ENCODE results near the gene EHMT1. TPM values are rescaled to one million over a fixed set of nuclear protein-coding genes. Genes with fewer than 3 reads are reported as not detected.

Gene EHMT1
- total and polyA plus RNA-seq, 4 donors = 14.7 to 85.8 (median 51.0) TPM

DNA sequence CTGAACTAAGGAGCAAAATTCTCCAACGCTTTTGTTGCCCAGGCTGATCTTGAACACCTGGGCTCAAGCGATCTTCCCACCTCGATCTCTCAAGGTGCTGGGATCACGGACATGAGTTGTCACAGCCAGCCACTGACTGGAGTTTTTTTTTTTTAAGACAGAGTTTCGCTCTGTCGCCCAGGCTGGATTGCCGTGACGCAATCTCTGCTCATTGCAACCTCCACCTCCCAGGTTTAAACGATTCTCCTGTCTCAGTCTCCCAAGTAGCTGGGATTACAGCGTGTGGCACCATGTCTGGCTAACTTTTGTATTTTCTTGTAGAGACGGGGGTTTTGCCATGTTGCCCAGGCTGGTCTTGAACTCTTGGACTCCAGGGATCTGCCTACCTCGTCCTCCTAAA, 58.2 kb downstream of the EHMT1 start:
- Histone ChIP-seq H3K9me3 (ENCODE audit: control insufficient read depth, low read length) (no peaks in the 10 kb centered on the region), H3K27me3 (ENCODE audit: control insufficient read depth in 1 of 2, insufficient read depth in 2 of 2, low read length in 1 of 2) (no peaks in the 10 kb centered on the region), H3K27ac (ENCODE audit: low read depth in 1 of 2, low read length in 2 of 2) (no peak overlapping the region), H3K4me3 (ENCODE audit: low read length in 2 of 2) (no peak overlapping the region), H3K4me1 (ENCODE audit: control insufficient read depth in 1 of 2, insufficient read depth in 2 of 2, low read length in 2 of 2) (no peaks in the 10 kb centered on the region), H3K36me3 (ENCODE audit: control insufficient read depth in 1 of 2, insufficient read depth in 2 of 2, low read length in 1 of 2) (no peaks in the 10 kb centered on the region)
- DNase-seq = no peak
- 93 to 96% methylated on average over 12 of the region's 12 CpGs for WGBS, 2 donors
- intact Hi-C loops (cut with DNase I) = no loop called here
- ATAC-seq (ENCODE audit: low FRiP score) = no peak

- H3K27me3 ChIP-seq (ENCODE audit: control insufficient read depth in 1 of 2, insufficient read depth in 2 of 2, low read length in 1 of 2) = no peaks in the 10 kb centered on the region
- H3K4me3 ChIP-seq (ENCODE audit: low read length in 2 of 2) = no peak overlapping the region
- no peak overlapping the region for H3K27ac ChIP-seq (ENCODE audit: low read depth in 1 of 2, low read length in 2 of 2)
- 92 to 94% methylated on average over 12 of the region's 12 CpGs for WGBS, 2 donors
- H3K9me3 ChIP-seq (ENCODE audit: control insufficient read depth, low read length) = no peaks in the 10 kb centered on the region
- intact Hi-C loops (cut with DNase I) = no loop called here
- no peak for ATAC-seq (ENCODE audit: low FRiP score)
- DNase-seq = no peak
- no peaks in the 10 kb centered on the region for H3K36me3 ChIP-seq (ENCODE audit: control insufficient read depth in 1 of 2, insufficient read depth in 2 of 2, low read length in 1 of 2)
- no peaks in the 10 kb centered on the region for H3K4me1 ChIP-seq (ENCODE audit: control insufficient read depth in 1 of 2, insufficient read depth in 2 of 2, low read length in 2 of 2)
Observed at GRCh38 chr9:137678202-137678601, 59.4 kb downstream of the EHMT1 start.

DNA sequence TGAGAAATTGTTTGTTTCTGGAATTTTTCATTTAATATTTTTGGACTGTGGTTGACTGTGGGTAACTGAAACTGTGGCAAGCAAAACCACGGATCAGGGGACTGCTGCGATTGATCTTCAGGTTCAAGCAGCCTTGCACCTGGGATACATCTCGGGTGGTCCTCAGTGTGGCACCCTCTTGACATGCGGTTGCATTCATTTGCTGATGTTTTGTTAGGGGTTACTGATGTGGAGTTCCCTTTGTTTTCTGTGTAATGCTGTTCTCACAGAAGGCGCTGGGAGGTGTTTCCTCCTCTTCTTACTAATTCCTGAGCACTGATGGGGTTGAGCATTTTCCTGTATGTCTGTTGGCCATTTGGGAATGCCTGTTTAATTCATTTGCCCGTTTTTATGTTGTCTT, 60.4 kb downstream of the EHMT1 start:
- DNase-seq = no peak
- 73 to 76% methylated on average over 6 of the region's 6 CpGs for WGBS, 2 donors
- no peaks in the 10 kb centered on the region for H3K9me3 ChIP-seq (ENCODE audit: control insufficient read depth, low read length)
- no peaks in the 10 kb centered on the region for H3K4me1 ChIP-seq (ENCODE audit: control insufficient read depth in 1 of 2, insufficient read depth in 2 of 2, low read length in 2 of 2)
- H3K4me3 ChIP-seq (ENCODE audit: low read length in 2 of 2) = no peak overlapping the region
- no peaks in the 10 kb centered on the region for H3K27me3 ChIP-seq (ENCODE audit: control insufficient read depth in 1 of 2, insufficient read depth in 2 of 2, low read length in 1 of 2)
- H3K27ac ChIP-seq (ENCODE audit: low read depth in 1 of 2, low read length in 2 of 2) = no peak overlapping the region
- H3K36me3 ChIP-seq (ENCODE audit: control insufficient read depth in 1 of 2, insufficient read depth in 2 of 2, low read length in 1 of 2) = no peaks in the 10 kb centered on the region
- ATAC-seq (ENCODE audit: low FRiP score) = no peak
- intact Hi-C loops (cut with DNase I) = no loop called here

- WGBS, 2 donors = 92 to 94% methylated on average over 7 of the region's 7 CpGs
- H3K27ac ChIP-seq (ENCODE audit: low read depth in 1 of 2, low read length in 2 of 2) = no peak overlapping the region
- intact Hi-C loops (cut with DNase I) = no loop called here
- no peaks in the 10 kb centered on the region for H3K9me3 ChIP-seq (ENCODE audit: control insufficient read depth, low read length)
- DNase-seq (no peak), ATAC-seq (ENCODE audit: low FRiP score) (no peak)
- H3K27me3 ChIP-seq (ENCODE audit: control insufficient read depth in 1 of 2, insufficient read depth in 2 of 2, low read length in 1 of 2) = no peaks in the 10 kb centered on the region
- H3K4me3 ChIP-seq (ENCODE audit: low read length in 2 of 2) = no peak overlapping the region
- no peaks in the 10 kb centered on the region for H3K4me1 ChIP-seq (ENCODE audit: control insufficient read depth in 1 of 2, insufficient read depth in 2 of 2, low read length in 2 of 2)
- H3K36me3 ChIP-seq (ENCODE audit: control insufficient read depth in 1 of 2, insufficient read depth in 2 of 2, low read length in 1 of 2) = no peaks in the 10 kb centered on the region
Observed at GRCh38 chr9:137679695-137680305, 61.0 kb downstream of the EHMT1 start.

DNA sequence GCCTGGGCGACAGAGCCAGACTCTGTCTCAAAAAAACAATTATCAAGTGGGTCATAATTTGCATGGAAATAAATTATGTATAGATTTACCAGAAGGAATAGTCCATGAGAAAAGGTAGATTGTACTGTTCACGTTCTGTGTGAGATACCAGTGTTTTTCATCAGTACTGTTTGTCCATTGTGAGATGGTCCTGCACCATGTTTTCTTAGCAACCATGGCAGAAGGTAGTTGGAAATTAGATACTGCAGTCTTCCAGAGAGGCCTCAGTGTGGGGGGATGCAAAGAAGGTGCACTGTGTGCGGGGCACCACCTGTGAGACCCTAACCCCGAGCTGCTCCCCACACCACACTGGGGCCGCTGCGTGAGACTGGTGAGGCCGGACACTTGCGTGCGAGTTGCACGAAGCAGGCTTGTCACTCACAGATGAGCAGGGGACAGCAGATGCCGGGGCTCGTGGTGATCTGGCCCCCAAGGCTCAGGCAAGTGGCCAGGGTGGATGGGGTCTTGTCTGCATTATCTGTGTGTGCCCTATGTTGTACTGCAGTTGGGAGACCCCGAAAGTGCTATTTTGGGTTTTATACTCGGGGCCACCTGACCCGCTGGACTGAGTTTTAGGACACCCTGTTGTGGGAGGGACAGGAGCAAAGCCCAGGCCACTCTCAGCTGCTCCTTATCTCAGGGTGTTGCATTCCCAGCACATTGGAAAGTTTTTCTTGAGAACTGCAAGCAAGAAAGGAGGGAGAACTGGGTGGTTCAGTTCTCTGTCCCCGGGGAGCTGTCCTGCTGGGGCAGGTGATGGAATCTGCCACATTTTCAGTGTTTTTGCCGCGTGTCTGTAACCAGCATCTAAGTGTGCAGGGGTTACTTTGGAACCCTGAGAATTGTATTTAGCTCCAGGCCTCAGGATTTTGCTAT, 61.9 kb downstream of the EHMT1 start:
- no peaks in the 10 kb centered on the region for H3K36me3 ChIP-seq (ENCODE audit: control insufficient read depth in 1 of 2, insufficient read depth in 2 of 2, low read length in 1 of 2)
- H3K4me3 ChIP-seq (ENCODE audit: low read length in 2 of 2) = no peak overlapping the region
- no peaks in the 10 kb centered on the region for H3K4me1 ChIP-seq (ENCODE audit: control insufficient read depth in 1 of 2, insufficient read depth in 2 of 2, low read length in 2 of 2)
- ATAC-seq (ENCODE audit: low FRiP score) (no peak), DNase-seq (no peak)
- no peaks in the 10 kb centered on the region for H3K9me3 ChIP-seq (ENCODE audit: control insufficient read depth, low read length)
- WGBS, 2 donors = 67 to 68% methylated on average over 18 of the region's 18 CpGs
- no peak overlapping the region for H3K27ac ChIP-seq (ENCODE audit: low read depth in 1 of 2, low read length in 2 of 2)
- intact Hi-C loops (cut with DNase I) = no loop called here
- no peaks in the 10 kb centered on the region for H3K27me3 ChIP-seq (ENCODE audit: control insufficient read depth in 1 of 2, insufficient read depth in 2 of 2, low read length in 1 of 2)

DNA sequence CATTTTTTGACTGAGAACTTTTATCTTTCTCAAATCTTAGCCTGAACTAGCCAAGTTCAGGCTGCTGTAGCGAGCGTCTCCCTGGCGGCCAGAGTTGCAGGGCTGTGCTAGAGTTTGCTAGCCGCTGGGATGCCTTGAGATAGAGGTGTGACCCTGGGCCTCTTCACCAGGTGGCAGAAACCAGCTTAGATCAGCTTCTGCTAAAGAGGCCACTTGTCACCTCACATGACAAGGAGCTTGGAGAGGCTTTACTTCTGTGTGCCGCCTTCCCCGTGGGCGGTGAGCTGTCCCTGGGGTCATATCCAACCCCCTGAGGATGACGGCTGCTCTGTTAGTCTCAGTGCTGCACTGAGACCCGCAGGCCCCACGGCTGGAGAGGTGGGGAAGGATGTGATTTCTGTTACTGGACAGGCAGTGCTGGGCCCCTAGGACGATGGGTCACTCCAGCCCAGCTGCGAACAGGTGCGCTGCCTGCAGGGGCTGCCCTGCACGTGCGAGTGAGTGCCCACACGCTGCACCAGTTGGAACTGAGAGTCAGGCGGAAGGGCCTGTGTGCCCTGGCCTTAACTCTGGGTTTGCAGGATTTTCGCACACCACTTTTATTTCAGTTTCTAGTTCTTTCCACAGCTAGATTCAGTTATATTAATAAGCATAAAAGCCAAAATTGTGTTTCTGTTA, 63.8 kb downstream of the EHMT1 start:
- Histone ChIP-seq H3K4me3 (ENCODE audit: low read length in 2 of 2) (no peak overlapping the region), H3K4me1 (ENCODE audit: control insufficient read depth in 1 of 2, insufficient read depth in 2 of 2, low read length in 2 of 2) (no peaks in the 10 kb centered on the region), H3K9me3 (ENCODE audit: control insufficient read depth, low read length) (no peaks in the 10 kb centered on the region), H3K36me3 (ENCODE audit: control insufficient read depth in 1 of 2, insufficient read depth in 2 of 2, low read length in 1 of 2) (no peaks in the 10 kb centered on the region), H3K27ac (ENCODE audit: low read depth in 1 of 2, low read length in 2 of 2) (no peak overlapping the region), H3K27me3 (ENCODE audit: control insufficient read depth in 1 of 2, insufficient read depth in 2 of 2, low read length in 1 of 2) (no peaks in the 10 kb centered on the region)
- intact Hi-C loops (cut with DNase I) = no loop called here
- DNase-seq = no peak
- 81 to 83% methylated on average over 18 of the region's 18 CpGs for WGBS, 2 donors
- ATAC-seq (ENCODE audit: low FRiP score) = no peak

GRCh38 chr9:137683262-137683864, 64.6 kb downstream of the EHMT1 start:
- no peaks in the 10 kb centered on the region for H3K9me3 ChIP-seq (ENCODE audit: control insufficient read depth, low read length)
- no peaks in the 10 kb centered on the region for H3K27me3 ChIP-seq (ENCODE audit: control insufficient read depth in 1 of 2, insufficient read depth in 2 of 2, low read length in 1 of 2)
- intact Hi-C loops (cut with DNase I) = no loop called here
- WGBS, 2 donors = 83 to 84% methylated on average over 6 of the region's 6 CpGs
- H3K4me3 ChIP-seq (ENCODE audit: low read length in 2 of 2) = no peak overlapping the region
- H3K27ac ChIP-seq (ENCODE audit: low read depth in 1 of 2, low read length in 2 of 2) = no peak overlapping the region
- ATAC-seq (ENCODE audit: low FRiP score) = no peak
- no peak for DNase-seq
- H3K4me1 ChIP-seq (ENCODE audit: control insufficient read depth in 1 of 2, insufficient read depth in 2 of 2, low read length in 2 of 2) = no peaks in the 10 kb centered on the region
- no peaks in the 10 kb centered on the region for H3K36me3 ChIP-seq (ENCODE audit: control insufficient read depth in 1 of 2, insufficient read depth in 2 of 2, low read length in 1 of 2)

GRCh38 chr9:137685035-137685740, 66.4 kb downstream of the EHMT1 start:
- H3K9me3 ChIP-seq (ENCODE audit: control insufficient read depth, low read length) = no peaks in the 10 kb centered on the region
- 83 to 90% methylated on average over 5 of the region's 5 CpGs for WGBS, 2 donors
- H3K27me3 ChIP-seq (ENCODE audit: control insufficient read depth in 1 of 2, insufficient read depth in 2 of 2, low read length in 1 of 2) = no peaks in the 10 kb centered on the region
- no peak for DNase-seq
- no peak for ATAC-seq (ENCODE audit: low FRiP score)
- H3K36me3 ChIP-seq (ENCODE audit: control insufficient read depth in 1 of 2, insufficient read depth in 2 of 2, low read length in 1 of 2) = no peaks in the 10 kb centered on the region
- H3K27ac ChIP-seq (ENCODE audit: low read depth in 1 of 2, low read length in 2 of 2) = no peak overlapping the region
- no peaks in the 10 kb centered on the region for H3K4me1 ChIP-seq (ENCODE audit: control insufficient read depth in 1 of 2, insufficient read depth in 2 of 2, low read length in 2 of 2)
- no peak overlapping the region for H3K4me3 ChIP-seq (ENCODE audit: low read length in 2 of 2)
- intact Hi-C loops (cut with DNase I) = no loop called here
